ENCODE results near the gene RHOA.

DNA sequence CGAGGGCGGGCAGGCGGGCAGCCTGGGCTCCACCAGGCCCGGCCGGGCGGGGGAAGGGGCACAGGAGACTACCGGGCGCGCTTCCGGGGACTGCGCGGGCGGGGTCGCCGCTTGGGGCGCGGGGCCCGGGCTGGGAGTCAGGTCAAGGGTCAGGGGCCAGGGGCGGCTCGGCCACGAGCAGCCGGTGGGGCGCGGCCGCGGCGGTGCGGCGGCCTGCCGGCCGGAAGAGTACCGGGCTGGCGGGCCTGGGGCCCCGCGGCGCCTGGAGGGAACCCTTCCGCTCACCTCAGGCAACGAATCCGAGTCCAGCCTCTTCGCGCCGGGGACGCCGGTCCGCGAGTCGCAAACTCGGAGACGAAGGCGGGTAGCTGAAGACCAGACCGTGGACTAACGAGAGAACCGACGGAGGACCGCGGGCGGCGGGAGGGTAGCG, 225 bp downstream of the RHOA start:
- no peak for TF ChIP-seq POLR2AphosphoS5 (IDR thresholded peaks at IDR 0.05; ENCODE audit: low read length)
- TF ChIP-seq POLR2A (IDR thresholded peaks at IDR 0.05; ENCODE audit: low read depth, low read length), result no peak
- TF ChIP-seq HDAC2 (IDR thresholded peaks at IDR 0.05), result no peak
- TF ChIP-seq, protein P1, sequence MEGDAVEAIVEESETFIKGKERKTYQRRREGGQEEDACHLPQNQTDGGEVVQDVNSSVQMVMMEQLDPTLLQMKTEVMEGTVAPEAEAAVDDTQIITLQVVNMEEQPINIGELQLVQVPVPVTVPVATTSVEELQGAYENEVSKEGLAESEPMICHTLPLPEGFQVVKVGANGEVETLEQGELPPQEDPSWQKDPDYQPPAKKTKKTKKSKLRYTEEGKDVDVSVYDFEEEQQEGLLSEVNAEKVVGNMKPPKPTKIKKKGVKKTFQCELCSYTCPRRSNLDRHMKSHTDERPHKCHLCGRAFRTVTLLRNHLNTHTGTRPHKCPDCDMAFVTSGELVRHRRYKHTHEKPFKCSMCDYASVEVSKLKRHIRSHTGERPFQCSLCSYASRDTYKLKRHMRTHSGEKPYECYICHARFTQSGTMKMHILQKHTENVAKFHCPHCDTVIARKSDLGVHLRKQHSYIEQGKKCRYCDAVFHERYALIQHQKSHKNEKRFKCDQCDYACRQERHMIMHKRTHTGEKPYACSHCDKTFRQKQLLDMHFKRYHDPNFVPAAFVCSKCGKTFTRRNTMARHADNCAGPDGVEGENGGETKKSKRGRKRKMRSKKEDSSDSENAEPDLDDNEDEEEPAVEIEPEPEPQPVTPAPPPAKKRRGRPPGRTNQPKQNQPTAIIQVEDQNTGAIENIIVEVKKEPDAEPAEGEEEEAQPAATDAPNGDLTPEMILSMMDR (IDR thresholded peaks at IDR 0.05 in 2 of 3, conservative IDR thresholded peaks at IDR 0.05 in 1 of 3; ENCODE audit: control insufficient read depth in 2 of 3, extremely low read depth in 1 of 3, insufficient read depth in 1 of 3, low read depth in 3 of 3, low read length in 3 of 3), result no peak
